ENCODE data around the gene MRPL27.
"Not testable (repeated sequence)": the region's sequence is repeated elsewhere in the genome, so short reads cannot be mapped to it uniquely, and the experiment has no call there.

Gene MRPL27

GRCh38 chr17:50372758-50373556, at the start of gene MRPL27, which contains the start of gene EME1:
Gene MRPL27 (minus strand): TSS chr17:50373184. CDS start chr17:50373170, 14 bp downstream.
Gene EME1 (plus strand): TSS chr17:50373229. CDS start chr17:50375209, 1,980 bp downstream.
- peak; percentile 73 for DNase-seq

GRCh38 chr17:50422738-50423137, 49.8 kb upstream of the MRPL27 start:
- DNase-seq = no peak

GRCh38 chr17:50421308-50422051, 48.5 kb upstream of the MRPL27 start:
- no peak for DNase-seq

GRCh38 chr17:50420419-50421112, 47.6 kb upstream of the MRPL27 start:
- no peak for DNase-seq

GRCh38 chr17:50419577-50419976, 46.6 kb upstream of the MRPL27 start:
- not testable (repeated sequence) for DNase-seq

GRCh38 chr17:50414808-50415207, 41.8 kb upstream of the MRPL27 start:
- DNase-seq = no peak

- DNase-seq = no peak
These were observed 39.3 kb upstream of the MRPL27 start for GRCh38 chr17:50412188-50412732.

- no peak for DNase-seq
These were observed 34.9 kb upstream of the MRPL27 start for GRCh38 chr17:50407921-50408320.

- DNase-seq = no peak
These were observed 33.6 kb upstream of the MRPL27 start for GRCh38 chr17:50406578-50406977.

GRCh38 chr17:50405351-50405750, 32.4 kb upstream of the MRPL27 start:
- not testable (repeated sequence) for DNase-seq

GRCh38 chr17:50399591-50399990, 26.6 kb upstream of the MRPL27 start:
- not testable (repeated sequence) for DNase-seq

GRCh38 chr17:50398672-50399071, 25.7 kb upstream of the MRPL27 start:
- DNase-seq = not testable (repeated sequence)

GRCh38 chr17:50397919-50398285, 24.9 kb upstream of the MRPL27 start:
- DNase-seq = no peak

GRCh38 chr17:50397111-50397918, 24.3 kb upstream of the MRPL27 start, which contains the start of gene LRRC59:
Gene LRRC59 (minus strand): TSS chr17:50397523. CDS start chr17:50397317, 206 bp downstream.
- DNase-seq = no peak

GRCh38 chr17:50396261-50397110, 23.5 kb upstream of the MRPL27 start:
- DNase-seq = no peak

- DNase-seq = no peak
These were observed 21.7 kb upstream of the MRPL27 start for GRCh38 chr17:50394711-50395110.

- DNase-seq = no peak
These were observed 20.7 kb upstream of the MRPL27 start for GRCh38 chr17:50393700-50394099.

GRCh38 chr17:50392621-50393020, 19.6 kb upstream of the MRPL27 start:
- DNase-seq = no peak

- DNase-seq = no peak
These were observed 16.6 kb upstream of the MRPL27 start for GRCh38 chr17:50389534-50389933.

- DNase-seq = no peak
These were observed 15.7 kb upstream of the MRPL27 start for GRCh38 chr17:50388728-50389127.

- no peak for DNase-seq
These were observed 13.5 kb upstream of the MRPL27 start for GRCh38 chr17:50386510-50386909.

Measured in NCI-H2081 treated with DMSO at 0.1 percent for 48 hours (cell line).